ENCODE results near the gene NELL2. TPM values are rescaled to one million over a fixed set of nuclear protein-coding genes. Genes with fewer than 3 reads are reported as not detected.

NELL2 gene
- total and polyA plus RNA-seq, 9 of the 15 experiments (the other 6 are each of a cell fraction or from before 2014, with no cell fraction given) = 0.32 to 1.1 (median 0.53) TPM

GRCh38 chr12:44848703-44849085, 27.4 kb downstream of the NELL2 start:
- no peaks in the 10 kb centered on the region for H3K9me1 ChIP-seq (ENCODE audit: control insufficient read depth, insufficient read depth, low read length)
- H3K4me1 ChIP-seq (replicated peaks in 1 of 2; ENCODE audit: control insufficient read depth in 2 of 2, insufficient read depth in 2 of 2, low read length in 2 of 2) = no peaks in the 10 kb centered on the region
- no peaks in the 10 kb centered on the region for H3K27me3 ChIP-seq (ENCODE audit: control insufficient read depth in 2 of 2, insufficient read depth in 2 of 2, low read length in 2 of 2)
- no peak for TF ChIP-seq CHD2 (IDR thresholded peaks at IDR 0.05; ENCODE audit: low read depth, low read length)
- TF ChIP-seq IFI16 (CRISPR knock-in tag; IDR thresholded peaks at IDR 0.05) = no peak
- no peak for TF ChIP-seq SAFB (IDR thresholded peaks at IDR 0.05; ENCODE audit: borderline replicate concordance, low read depth, low read length)
- TF ChIP-seq ARID4B (CRISPR knock-in tag; IDR thresholded peaks at IDR 0.05) = no peak
- TF ChIP-seq HDGF (IDR thresholded peaks at IDR 0.05) = no peak
- TF ChIP-seq COPS2 (conservative IDR thresholded peaks at IDR 0.05) = no peak
- TF ChIP-seq ZBTB33 (CRISPR knock-in tag; IDR thresholded peaks at IDR 0.05) = no peak
- no peak for TF ChIP-seq NR1H2 (CRISPR knock-in tag; IDR thresholded peaks at IDR 0.05)
- no peak for TF ChIP-seq POLR2A (conservative IDR thresholded peaks at IDR 0.05)
- no peaks in the 10 kb centered on the region for H3K9me3 ChIP-seq (replicated peaks; ENCODE audit: control insufficient read depth, insufficient read depth, low read depth, low read length)
- H3K4me3 ChIP-seq = no peak overlapping the region
- POLR2A ChIA-PET = interaction anchor here (0.7 kb wide), 1 partner anchor 39 kb away, joined by 3 read pairs; no protein-coding TSS in a partner anchor
- H3K36me3 ChIP-seq (ENCODE audit: control insufficient read depth, insufficient read depth, low read length) = no peaks in the 10 kb centered on the region
- H4K20me1 ChIP-seq (replicated peaks; ENCODE audit: control insufficient read depth, insufficient read depth, low read length) = no peaks in the 10 kb centered on the region
- H3K4me2 ChIP-seq (ENCODE audit: insufficient read depth, low read length) = no peak overlapping the region
- DNase-seq (ENCODE audit: extremely low read depth in 1 of 4, low spot score in 3 of 4) = no peak
- H2AFZ ChIP-seq (ENCODE audit: low read depth, low read length) = no peak overlapping the region
- 3% methylated on average over 2 of the region's 2 CpGs for WGBS (ENCODE audit: insufficient coverage, low coverage, missing lambda C conversion rate)
- CTCF ChIA-PET (ENCODE audit: low intra/inter-chr PET ratio) = no interaction called here
- intact Hi-C loops (cut with micrococcal nuclease) (no loop called here), in situ Hi-C loops (cut with MboI) (no loop called here)
- no peak for ATAC-seq
- H3K79me2 ChIP-seq (ENCODE audit: control insufficient read depth, insufficient read depth, low read length) = no peaks in the 10 kb centered on the region
- no peak overlapping the region for H3K9ac ChIP-seq (ENCODE audit: insufficient read depth in 1 of 2, low read depth in 2 of 2, low read length in 2 of 2)
- H3K27ac ChIP-seq (ENCODE audit: extremely low read depth, low read depth, low read length) = no peak overlapping the region
- FAIRE-seq = no peak
- no TSS peak for BruUV-seq (replicated peaks)

Data from K562 (cell line).